ENCODE results near the gene ZP2. TPM values are rescaled to one million over a fixed set of nuclear protein-coding genes. Genes with fewer than 3 reads are reported as not detected.
A peak's percentile ranks its signal among the peaks of the same experiment; 100 is the strongest.

ZP2 gene
- total RNA-seq, 1 donor from 2014 or later = 4.1 TPM

GRCh38 chr16:21162661-21163151 is 48.7 kb downstream of the ZP2 start:
- peaks cover 10% of the 10 kb centered on the region for H3K36me3 Mint-ChIP-seq (ENCODE audit: low read depth, unreplicated experiment)
- no peaks in the 10 kb centered on the region for H3K9me3 Mint-ChIP-seq (ENCODE audit: unreplicated experiment)
- H3K4me3 Mint-ChIP-seq (ENCODE audit: unreplicated experiment) = no peak overlapping the region
- no peak for DNase-seq (ENCODE audit: low spot score)
- H3K27ac Mint-ChIP-seq (ENCODE audit: unreplicated experiment) = no peak overlapping the region
- no peaks in the 10 kb centered on the region for H3K4me1 Mint-ChIP-seq (ENCODE audit: unreplicated experiment)
- peaks cover 6% of the 10 kb centered on the region for H3K27me3 Mint-ChIP-seq (ENCODE audit: unreplicated experiment)
- TF ChIP-seq CTCF (IDR thresholded peaks at IDR 0.05; ENCODE audit: unreplicated experiment) = no peak

- TF ChIP-seq CTCF (IDR thresholded peaks at IDR 0.05; ENCODE audit: unreplicated experiment) = no peak
- Mint-ChIP-seq H3K27me3 (ENCODE audit: unreplicated experiment) (peaks cover 6% of the 10 kb centered on the region), H3K4me3 (ENCODE audit: unreplicated experiment) (no peak overlapping the region), H3K27ac (ENCODE audit: unreplicated experiment) (no peak overlapping the region), H3K9me3 (ENCODE audit: unreplicated experiment) (no peaks in the 10 kb centered on the region), H3K4me1 (ENCODE audit: unreplicated experiment) (no peaks in the 10 kb centered on the region), H3K36me3 (ENCODE audit: low read depth, unreplicated experiment) (peaks cover 10% of the 10 kb centered on the region)
- DNase-seq (ENCODE audit: low spot score) = no peak
Observed at GRCh38 chr16:21161211-21161610, 50.2 kb downstream of the ZP2 start.

GRCh38 chr16:21160276-21160675 is 51.1 kb downstream of the ZP2 start:
- Mint-ChIP-seq H3K27me3 (ENCODE audit: unreplicated experiment) (peaks cover 6% of the 10 kb centered on the region), H3K9me3 (ENCODE audit: unreplicated experiment) (no peaks in the 10 kb centered on the region), H3K4me3 (ENCODE audit: unreplicated experiment) (no peak overlapping the region), H3K4me1 (ENCODE audit: unreplicated experiment) (no peaks in the 10 kb centered on the region), H3K36me3 (ENCODE audit: low read depth, unreplicated experiment) (peaks cover 10% of the 10 kb centered on the region), H3K27ac (ENCODE audit: unreplicated experiment) (no peak overlapping the region)
- no peak for TF ChIP-seq CTCF (IDR thresholded peaks at IDR 0.05; ENCODE audit: unreplicated experiment)
- DNase-seq (ENCODE audit: low spot score) = no peak

- Mint-ChIP-seq H3K4me3 (ENCODE audit: unreplicated experiment) (peak overlapping the region; percentile 96), H3K9me3 (ENCODE audit: unreplicated experiment) (no peaks in the 10 kb centered on the region), H3K36me3 (ENCODE audit: low read depth, unreplicated experiment) (peaks cover 5% of the 10 kb centered on the region), H3K27me3 (ENCODE audit: unreplicated experiment) (peaks cover 6% of the 10 kb centered on the region), H3K4me1 (ENCODE audit: unreplicated experiment) (no peaks in the 10 kb centered on the region), H3K27ac (ENCODE audit: unreplicated experiment) (no peak overlapping the region)
- peak; percentile 22 for DNase-seq (ENCODE audit: low spot score)
- no peak for TF ChIP-seq CTCF (IDR thresholded peaks at IDR 0.05; ENCODE audit: unreplicated experiment)
Observed at GRCh38 chr16:21159281-21159951, 52.0 kb downstream of the ZP2 start.

Measured in endothelial cell (in vitro differentiated cells).